Measurements from ENCODE around the gene GPR61. TPM values are rescaled to one million over a fixed set of nuclear protein-coding genes. Genes with fewer than 3 reads are reported as not detected.

Gene GPR61
- total RNA-seq, 3 donors from 2014 or later, result 0.25 TPM; not detected in 2

- Histone ChIP-seq H3K4me3 (no peak overlapping the region), H3K4me1 (ENCODE audit: low read depth) (no peaks in the 10 kb centered on the region), H3K36me3 (ENCODE audit: low read depth) (no peaks in the 10 kb centered on the region), H3K9me3 (no peaks in the 10 kb centered on the region)
- ATAC-seq (no peak), DNase-seq (no peak)
- intact Hi-C loops (cut with DNase I, micrococcal nuclease), result loop anchor here in 1 of 2 donors (5.0 kb wide), 1 partner anchor 42 kb away; the partner anchor contains the start of gene CYB561D1
- no peak for TF ChIP-seq CTCF (IDR thresholded peaks at IDR 0.05)
These were observed 5.3 kb upstream of the GPR61 start for GRCh38 chr1:109534307-109534858.

GRCh38 chr1:109535481-109535880 lies 4.2 kb upstream of the GPR61 start:
- intact Hi-C loops (cut with DNase I, micrococcal nuclease), result no loop called here
- Histone ChIP-seq H3K9me3 (no peaks in the 10 kb centered on the region), H3K36me3 (ENCODE audit: low read depth) (no peaks in the 10 kb centered on the region), H3K4me3 (no peak overlapping the region), H3K4me1 (ENCODE audit: low read depth) (no peaks in the 10 kb centered on the region)
- no peak for ATAC-seq
- DNase-seq, result no peak
- TF ChIP-seq CTCF (IDR thresholded peaks at IDR 0.05), result no peak

- intact Hi-C loops (cut with DNase I, micrococcal nuclease), result no loop called here
- Histone ChIP-seq H3K9me3 (no peaks in the 10 kb centered on the region), H3K36me3 (ENCODE audit: low read depth) (no peaks in the 10 kb centered on the region), H3K4me1 (ENCODE audit: low read depth) (no peaks in the 10 kb centered on the region), H3K4me3 (no peak overlapping the region)
- TF ChIP-seq CTCF (IDR thresholded peaks at IDR 0.05), result no peak
- no peak for ATAC-seq
- DNase-seq, result no peak
These were observed 3.6 kb upstream of the GPR61 start for GRCh38 chr1:109535971-109536491.

GRCh38 chr1:109537450-109538178 lies 2.1 kb upstream of the GPR61 start:
- Histone ChIP-seq H3K36me3 (ENCODE audit: low read depth) (no peaks in the 10 kb centered on the region), H3K4me1 (ENCODE audit: low read depth) (no peaks in the 10 kb centered on the region), H3K4me3 (no peak overlapping the region), H3K9me3 (no peaks in the 10 kb centered on the region)
- TF ChIP-seq CTCF (IDR thresholded peaks at IDR 0.05), result no peak
- intact Hi-C loops (cut with DNase I, micrococcal nuclease), result no loop called here
- no peak for DNase-seq
- no peak for ATAC-seq

- ATAC-seq, result no peak
- intact Hi-C loops (cut with DNase I, micrococcal nuclease), result no loop called here
These were observed 681 bp upstream of the GPR61 start for GRCh38 chr1:109538827-109539555.

More at GRCh38 chr1:109538827-109539555, 681 bp upstream of the GPR61 start:
- H3K9me3 ChIP-seq, result no peaks in the 10 kb centered on the region
- no peak for TF ChIP-seq CTCF (IDR thresholded peaks at IDR 0.05)
- no peak for DNase-seq
- H3K36me3 ChIP-seq (ENCODE audit: low read depth), result no peaks in the 10 kb centered on the region
- no peaks in the 10 kb centered on the region for H3K4me1 ChIP-seq (ENCODE audit: low read depth)
- H3K4me3 ChIP-seq, result no peak overlapping the region

Data from mucosa of descending colon (tissue), 3 donors.